Hepatocyte (in vitro differentiated cells): Measurements from ENCODE around the gene ABCE1. TPM values are rescaled to one million over a fixed set of nuclear protein-coding genes. Genes with fewer than 3 reads are reported as not detected.
"Not testable (repeated sequence)": the region's sequence is repeated elsewhere in the genome, so short reads cannot be mapped to it uniquely, and the experiment has no call there.

Experiments used
- DNase-seq: peaks from one replicate; pipeline ENCODE4 v3.0.0-alpha.2; 2016; ENCODE audit warnings: low spot score
- H2AFZ ChIP-seq: fragments of 200-600 bp; sonication (generic); 2 replicates; pipeline ENCODE4 v1.6.0; 2016; ENCODE audit warnings: antibody characterized with exemption, mild to moderate bottlenecking
- H3K27ac ChIP-seq: fragments of 200-600 bp; sonication (generic); 2 replicates; pipeline ENCODE4 v1.5.1; 2016; ENCODE audit warnings: mild to moderate bottlenecking
- H3K27me3 ChIP-seq: fragments of 200-600 bp; sonication (generic); 2 replicates; pipeline ENCODE4 v1.6.1; 2016
- H3K36me3 ChIP-seq: fragments of 200-600 bp; sonication (generic); replicated peaks from 2 replicates; pipeline ENCODE4 v1.5.1; 2016; ENCODE audit warnings: low read depth; ENCODE audit not compliant: insufficient read depth
- H3K4me1 ChIP-seq: fragments of 200-600 bp; sonication (generic); 2 replicates; pipeline ENCODE4 v1.5.1; 2016; ENCODE audit warnings: mild to moderate bottlenecking, moderate library complexity; ENCODE audit not compliant: insufficient read depth
- H3K4me2 ChIP-seq: fragments of 200-600 bp; sonication (generic); 2 replicates; pipeline ENCODE4 v1.6.0; 2016
- H3K4me3 ChIP-seq: fragments of 200-600 bp; sonication (generic); 2 replicates; pipeline ENCODE4 v1.5.1; 2016; ENCODE audit warnings: mild to moderate bottlenecking
- H3K79me2 ChIP-seq: fragments of 200-600 bp; sonication (generic); 2 replicates; pipeline ENCODE4 v1.6.0; 2017; ENCODE audit warnings: mild to moderate bottlenecking
- H3K9me2 ChIP-seq: fragments of 200-600 bp; sonication (generic); replicated peaks from 2 replicates; pipeline ENCODE4 v1.6.0; 2017; ENCODE audit warnings: mild to moderate bottlenecking; ENCODE audit not compliant: insufficient read depth
- H3K9me3 ChIP-seq: fragments of 200-600 bp; sonication (generic); 2 replicates; pipeline ENCODE4 v1.5.1; 2016; ENCODE audit warnings: low read depth, mild to moderate bottlenecking
- H4K20me1 ChIP-seq: fragments of 200-600 bp; sonication (generic); 2 replicates; pipeline ENCODE4 v1.6.0; 2016; ENCODE audit warnings: mild to moderate bottlenecking; ENCODE audit not compliant: insufficient read depth, poor library complexity, severe bottlenecking
- EZH2 ChIP-seq: fragments of 200-600 bp; sonication (generic); IDR thresholded peaks from 2 replicates; pipeline ENCODE4 v1.6.1; 2016; ENCODE audit warnings: antibody characterized with exemption, mild to moderate bottlenecking, borderline replicate concordance
- EZH2phosphoT487 ChIP-seq: fragments of 200-600 bp; sonication (generic); IDR thresholded peaks from one replicate; pipeline ENCODE4 v1.6.1; 2018; ENCODE audit warnings: antibody characterized with exemption, mild to moderate bottlenecking, low read depth, moderate library complexity; ENCODE audit not compliant: unreplicated experiment, severe bottlenecking
- WGBS: methylation state at CpG from one replicate; pipeline ENCODE4 v1.1.6; 2016; ENCODE audit warnings: low lambda C conversion rate; ENCODE audit errors: missing lambda C conversion rate; 5-methylcytosine and 5-hydroxymethylcytosine counted together
- polyA plus RNA-seq: library from polyadenylated mRNA; unstranded; fragments of >200 nt; fragmentation: Nextera tagmentation; extraction: Ambion mirVana; gene quantifications from 2 replicates; pipeline ENCODE4 v1.2.1, GENCODE V29; 2016
- total RNA-seq: library from RNA; depleted of rRNA; stranded (reverse); fragments of >200 nt; gene quantifications from 2 replicates; pipeline ENCODE4 v1.2.3, GENCODE V29; 2014
- TF ChIP-seq, protein P1 (sequence below): fragments of 200-600 bp; sonication (generic); IDR thresholded peaks from 2 replicates; pipeline ENCODE4 v1.5.1; 2016; ENCODE audit warnings: antibody characterized with exemption, mild to moderate bottlenecking; ENCODE audit not compliant: poor library complexity

The ABCE1 gene
- total and polyA plus RNA-seq, 2 experiments from 2014 or later: 24.3 to 82.4 TPM

DNA sequence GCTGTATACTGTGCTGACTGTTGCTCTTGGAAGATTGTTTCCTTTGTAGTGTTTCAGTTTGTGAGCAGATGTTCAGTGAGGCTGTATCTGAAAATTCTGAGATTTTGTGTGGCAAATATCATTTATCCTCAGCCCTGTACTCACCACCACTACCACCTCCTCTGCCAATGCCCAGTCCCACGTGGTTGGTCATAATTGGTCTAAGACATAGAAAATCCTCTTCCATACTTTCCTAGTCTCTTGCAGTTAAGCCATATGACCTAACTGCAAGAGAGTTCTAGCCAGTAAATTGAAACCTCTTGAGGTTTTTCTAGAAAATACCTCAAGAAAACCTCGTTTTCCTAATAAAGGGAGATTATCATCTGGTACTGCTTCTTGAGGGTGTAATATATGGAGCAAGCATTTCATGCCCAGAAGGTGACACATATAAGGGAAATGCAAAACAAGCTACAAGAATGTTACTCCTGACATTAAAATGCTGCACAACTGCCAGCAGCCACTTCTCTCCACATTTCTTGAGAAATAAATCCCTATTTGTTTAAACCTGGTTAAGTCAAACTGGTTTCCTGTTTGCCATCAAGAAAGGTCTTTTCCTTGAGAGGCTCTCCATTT is 32.8 kb downstream of the ABCE1 start:
- Histone ChIP-seq H3K4me3 (no peak overlapping the region), H3K27me3 (no peaks in the 10 kb centered on the region), H3K4me1 (no peaks in the 10 kb centered on the region), H3K9me2 (no peaks in the 10 kb centered on the region), H3K4me2 (no peak overlapping the region), H3K79me2 (no peaks in the 10 kb centered on the region), H3K9me3 (no peaks in the 10 kb centered on the region), H2AFZ (no peak overlapping the region), H4K20me1 (no peaks in the 10 kb centered on the region), H3K27ac (peak overlapping the region; percentile 11), H3K36me3 (no peaks in the 10 kb centered on the region)
- no peak for DNase-seq
- TF ChIP-seq, protein P1, sequence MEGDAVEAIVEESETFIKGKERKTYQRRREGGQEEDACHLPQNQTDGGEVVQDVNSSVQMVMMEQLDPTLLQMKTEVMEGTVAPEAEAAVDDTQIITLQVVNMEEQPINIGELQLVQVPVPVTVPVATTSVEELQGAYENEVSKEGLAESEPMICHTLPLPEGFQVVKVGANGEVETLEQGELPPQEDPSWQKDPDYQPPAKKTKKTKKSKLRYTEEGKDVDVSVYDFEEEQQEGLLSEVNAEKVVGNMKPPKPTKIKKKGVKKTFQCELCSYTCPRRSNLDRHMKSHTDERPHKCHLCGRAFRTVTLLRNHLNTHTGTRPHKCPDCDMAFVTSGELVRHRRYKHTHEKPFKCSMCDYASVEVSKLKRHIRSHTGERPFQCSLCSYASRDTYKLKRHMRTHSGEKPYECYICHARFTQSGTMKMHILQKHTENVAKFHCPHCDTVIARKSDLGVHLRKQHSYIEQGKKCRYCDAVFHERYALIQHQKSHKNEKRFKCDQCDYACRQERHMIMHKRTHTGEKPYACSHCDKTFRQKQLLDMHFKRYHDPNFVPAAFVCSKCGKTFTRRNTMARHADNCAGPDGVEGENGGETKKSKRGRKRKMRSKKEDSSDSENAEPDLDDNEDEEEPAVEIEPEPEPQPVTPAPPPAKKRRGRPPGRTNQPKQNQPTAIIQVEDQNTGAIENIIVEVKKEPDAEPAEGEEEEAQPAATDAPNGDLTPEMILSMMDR: no peak
- TF ChIP-seq EZH2phosphoT487: no peak
- TF ChIP-seq EZH2: no peak
- WGBS: 79% methylated on average over 2 of the region's 2 CpGs

DNA sequence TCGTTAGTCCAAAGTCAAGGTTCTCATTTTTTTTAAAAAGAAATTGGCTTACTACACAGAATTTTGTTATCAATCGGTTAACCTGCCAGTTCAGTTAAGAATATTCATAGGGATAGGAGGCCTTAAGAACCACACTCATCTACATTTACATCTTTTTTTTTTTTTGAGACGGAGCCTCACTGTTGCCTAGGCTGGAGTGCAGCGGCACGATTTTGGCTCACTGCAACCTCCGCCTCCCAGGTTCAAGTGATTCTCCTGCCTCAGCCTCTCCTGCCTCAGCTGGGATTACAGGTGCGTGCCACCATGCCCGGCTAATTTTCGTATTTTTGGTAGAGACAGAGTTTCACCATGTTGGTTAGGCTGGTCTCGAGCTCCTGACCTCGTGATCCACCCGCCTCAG is 33.7 kb downstream of the ABCE1 start:
- WGBS: 97% methylated on average over 12 of the region's 12 CpGs
- no peaks in the 10 kb centered on the region for H3K36me3 ChIP-seq
- no peak overlapping the region for H2AFZ ChIP-seq
- no peaks in the 10 kb centered on the region for H3K79me2 ChIP-seq
- DNase-seq: no peak
- H4K20me1 ChIP-seq: no peaks in the 10 kb centered on the region
- no peak overlapping the region for H3K4me2 ChIP-seq
- no peaks in the 10 kb centered on the region for H3K9me2 ChIP-seq
- no peaks in the 10 kb centered on the region for H3K27me3 ChIP-seq
- H3K4me3 ChIP-seq: no peak overlapping the region
- no peaks in the 10 kb centered on the region for H3K9me3 ChIP-seq
- no peak overlapping the region for H3K27ac ChIP-seq
- H3K4me1 ChIP-seq: no peaks in the 10 kb centered on the region
- TF ChIP-seq, protein P1: no peak
- TF ChIP-seq EZH2 (no peak), EZH2phosphoT487 (no peak)

DNA sequence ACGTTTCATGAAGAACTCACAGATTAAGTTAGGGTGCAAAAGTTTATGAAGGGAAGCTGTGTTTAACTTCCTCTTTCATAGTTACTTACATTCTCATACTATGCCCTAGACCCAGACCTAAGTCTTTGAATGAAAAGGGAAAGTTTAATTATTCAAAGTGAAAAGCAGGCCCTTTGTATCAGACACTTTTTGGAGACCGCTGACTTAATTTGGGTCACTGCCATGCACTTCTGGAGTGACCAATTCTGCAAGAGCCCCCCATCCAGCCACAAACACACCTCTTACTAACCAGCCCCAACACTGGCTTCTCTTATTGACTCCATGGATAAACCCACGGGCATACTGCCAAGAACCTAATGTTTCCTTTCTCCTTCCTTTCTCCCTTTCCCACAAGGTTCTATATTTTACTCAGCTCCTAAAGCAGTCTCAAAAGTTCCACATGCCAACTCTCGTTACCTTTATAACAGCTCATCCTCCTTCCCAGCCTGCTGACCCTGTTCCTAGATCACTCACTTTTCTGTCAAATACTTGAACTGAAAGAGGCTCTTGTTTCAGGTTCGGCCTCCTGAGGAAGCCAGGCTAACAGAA is 34.5 kb downstream of the ABCE1 start:
- H2AFZ ChIP-seq: no peak overlapping the region
- no peak overlapping the region for H3K27ac ChIP-seq
- no peaks in the 10 kb centered on the region for H4K20me1 ChIP-seq
- H3K27me3 ChIP-seq: no peaks in the 10 kb centered on the region
- H3K36me3 ChIP-seq: no peaks in the 10 kb centered on the region
- no peak overlapping the region for H3K4me2 ChIP-seq
- no peaks in the 10 kb centered on the region for H3K9me2 ChIP-seq
- TF ChIP-seq, protein P1: no peak
- no peak for TF ChIP-seq EZH2phosphoT487
- TF ChIP-seq EZH2: no peak
- no peaks in the 10 kb centered on the region for H3K79me2 ChIP-seq
- no peak for DNase-seq
- no peaks in the 10 kb centered on the region for H3K4me1 ChIP-seq
- H3K4me3 ChIP-seq: no peak overlapping the region
- no peaks in the 10 kb centered on the region for H3K9me3 ChIP-seq
- WGBS: 90% methylated on average over 5 of the region's 5 CpGs

DNA sequence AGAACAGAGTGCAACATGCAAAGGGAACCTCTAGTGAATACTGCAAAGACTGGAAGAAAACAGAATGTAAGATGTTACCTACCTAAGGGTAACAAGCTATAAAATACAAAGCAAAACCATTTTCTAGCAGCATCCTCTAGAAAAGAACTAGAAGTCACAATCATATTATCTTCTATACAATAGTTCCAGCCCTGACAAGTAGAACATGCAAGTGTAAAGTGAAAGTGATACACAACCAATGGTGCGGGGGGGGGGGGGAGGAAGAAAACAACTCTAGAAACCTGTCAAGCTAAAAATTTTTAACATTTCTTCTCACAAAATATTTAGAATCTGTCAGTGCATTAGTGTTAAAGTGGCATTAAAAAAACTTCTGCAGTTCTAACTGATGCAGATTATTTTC is 38.1 kb downstream of the ABCE1 start:
- no CpG with 5 or more reads among the region's 1 CpG for WGBS
- H3K9me3 ChIP-seq, H3K79me2 ChIP-seq: not testable (repeated sequence)

More for the DNA sequence above, 38.1 kb downstream of the ABCE1 start:
- H2AFZ ChIP-seq, H4K20me1 ChIP-seq, H3K27me3 ChIP-seq, H3K4me2 ChIP-seq, H3K4me3 ChIP-seq, H3K4me1 ChIP-seq, H3K36me3 ChIP-seq, H3K9me2 ChIP-seq, DNase-seq, H3K27ac ChIP-seq: not testable (repeated sequence)
